ELR (cell line): ENCODE results near the gene MCHR1.

Source experiments
- DNase-seq: peaks from one replicate; pipeline ENCODE4 v3.0.0-alpha.2; 2015; ENCODE audit warnings: low read depth

Gene MCHR1

GRCh38 chr22:40727070-40727963 is 48.0 kb downstream of the MCHR1 start:
- no peak for DNase-seq

GRCh38 chr22:40727964-40728615 is 48.8 kb downstream of the MCHR1 start:
- DNase-seq, result no peak

GRCh38 chr22:40728731-40729189 is 49.5 kb downstream of the MCHR1 start:
- no peak for DNase-seq

DNA sequence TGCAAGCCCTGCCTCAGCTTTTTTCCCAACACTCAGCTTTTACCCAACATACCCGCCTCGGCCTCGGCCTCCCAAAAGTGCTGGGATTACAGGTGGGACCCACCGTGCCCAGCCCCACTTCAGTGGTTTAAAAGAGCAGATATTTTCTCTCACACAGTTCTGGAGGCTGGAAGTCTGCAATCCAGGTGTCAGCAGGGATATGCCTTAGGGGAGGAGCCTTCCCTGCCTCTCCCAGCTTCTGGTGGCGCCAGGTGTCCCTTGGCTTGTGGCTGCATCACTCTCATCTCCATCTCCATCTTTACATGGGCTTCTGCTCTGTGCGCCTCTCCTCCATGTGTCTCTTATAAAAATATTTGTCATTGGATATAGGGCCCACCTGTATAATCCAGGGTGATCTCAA is 50.0 kb downstream of the MCHR1 start:
- DNase-seq, result no peak
